Loucy (cell line): ENCODE data around the gene AATK.

ENCODE experiments used
- CTCF ChIP-seq: fragments of 200-600 bp; sonication (generic); conservative IDR thresholded peaks from 2 replicates; pipeline ENCODE4 v1.5.1; 2014; ENCODE audit warnings: mild to moderate bottlenecking, antibody characterized with exemption, low read length
- EZH2phosphoT487 ChIP-seq: fragments of 200-600 bp; IDR thresholded peaks from 2 replicates; pipeline ENCODE4 v1.6.1; 2018; ENCODE audit warnings: antibody characterized with exemption, mild to moderate bottlenecking, moderate library complexity, borderline replicate concordance

GRCh38 chr17:81097943-81098308, 68.1 kb downstream of the AATK start:
- TF ChIP-seq CTCF, result no peak
- TF ChIP-seq EZH2phosphoT487, result no peak
